GM12874 (cell line): Measurements from ENCODE around the gene MAP4.

Experiments used
- CTCF ChIP-seq: IDR thresholded peaks from 2 replicates; pipeline ENCODE4 v1.5.1; 2011; ENCODE audit warnings: low read depth, mild to moderate bottlenecking, control low read depth, low read length, moderate library complexity; ENCODE audit not compliant: insufficient read depth

MAP4 gene

GRCh38 chr3:47855461-47856383, 160.5 kb downstream of the MAP4 start:
- TF ChIP-seq CTCF, result no peak

GRCh38 chr3:47854720-47855455, 161.3 kb downstream of the MAP4 start:
- no peak for TF ChIP-seq CTCF

- no peak for TF ChIP-seq CTCF
Measured at GRCh38 chr3:47854267-47854666, 161.9 kb downstream of the MAP4 start.

- TF ChIP-seq CTCF, result no peak
Measured at GRCh38 chr3:47852604-47853602, 163.3 kb downstream of the MAP4 start.

GRCh38 chr3:47851888-47852603, 164.2 kb downstream of the MAP4 start:
- no peak for TF ChIP-seq CTCF

- TF ChIP-seq CTCF, result no peak
Measured at GRCh38 chr3:47850564-47851410, 165.4 kb downstream of the MAP4 start.
